ENCODE measurements around the gene COL4A3.

The COL4A3 gene

DNA sequence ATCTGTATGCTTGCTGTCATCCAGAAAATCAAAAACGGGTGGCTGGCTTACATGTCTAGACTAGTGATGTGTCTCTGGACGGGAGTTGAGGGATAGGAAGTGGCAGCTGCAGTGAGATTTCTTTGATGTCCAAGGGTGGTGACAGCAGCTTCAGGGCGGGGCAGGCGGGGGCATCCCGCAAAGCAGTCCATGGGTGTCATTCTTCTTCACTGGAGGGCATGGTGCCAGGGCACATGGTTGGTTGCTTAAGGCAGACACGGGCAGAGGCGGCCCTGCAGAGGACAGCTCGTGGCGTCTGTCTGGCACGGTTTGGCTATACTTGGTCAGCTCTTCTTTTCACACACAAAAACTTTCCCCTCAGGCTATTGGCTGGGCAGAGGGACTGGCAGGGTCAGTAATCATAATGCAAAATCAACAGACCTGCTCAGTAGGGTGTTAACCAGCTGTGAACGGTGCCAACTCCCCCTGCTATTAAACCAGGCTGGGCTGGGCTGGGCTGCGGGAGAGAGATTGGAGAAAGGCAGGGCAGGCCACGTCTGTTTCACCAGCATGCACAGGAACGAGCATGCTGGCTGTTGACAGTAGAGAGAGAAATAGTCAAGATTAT lies 63.7 kb downstream of the COL4A3 start:
- Histone ChIP-seq H3K4me3 (ENCODE audit: low read depth, low read length) (no peak overlapping the region), H3K27me3 (ENCODE audit: insufficient read depth, low read depth, severe bottlenecking) (no peaks in the 10 kb centered on the region), H3K36me3 (no peaks in the 10 kb centered on the region), H3K27ac (no peak overlapping the region), H3K9me3 (ENCODE audit: severe bottlenecking) (no peaks in the 10 kb centered on the region)
- DNase-seq, result no peak
- no peak for TF ChIP-seq CTCF (IDR thresholded peaks at IDR 0.05; ENCODE audit: low read depth, low read length)

DNA sequence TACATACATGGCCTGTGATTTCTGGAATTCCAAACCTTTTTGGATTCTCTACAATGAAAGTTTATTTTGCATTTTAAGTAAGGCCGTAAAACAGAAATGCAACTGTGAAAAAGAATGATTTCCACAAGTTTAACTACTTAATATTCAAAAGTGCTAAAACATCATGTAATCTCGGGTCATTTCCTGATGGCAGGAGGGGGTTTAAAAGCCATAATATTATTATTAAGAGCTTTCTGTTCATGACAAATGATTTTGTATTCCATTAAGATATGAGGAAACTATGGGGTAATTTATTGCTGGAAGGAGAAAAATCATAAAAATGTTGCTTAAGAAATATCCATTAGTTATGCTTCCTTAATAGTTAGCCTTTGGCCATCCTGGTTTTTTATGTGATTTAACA lies 65.7 kb downstream of the COL4A3 start:
- no peak for TF ChIP-seq CTCF (IDR thresholded peaks at IDR 0.05; ENCODE audit: low read depth, low read length)
- H3K4me3 ChIP-seq (ENCODE audit: low read depth, low read length), result no peak overlapping the region
- DNase-seq, result no peak
- no peaks in the 10 kb centered on the region for H3K9me3 ChIP-seq (ENCODE audit: severe bottlenecking)
- no peak overlapping the region for H3K27ac ChIP-seq
- H3K27me3 ChIP-seq (ENCODE audit: insufficient read depth, low read depth, severe bottlenecking), result no peaks in the 10 kb centered on the region
- no peaks in the 10 kb centered on the region for H3K36me3 ChIP-seq

- Histone ChIP-seq H3K27ac (no peak overlapping the region), H3K4me3 (ENCODE audit: low read depth, low read length) (no peak overlapping the region), H3K9me3 (ENCODE audit: severe bottlenecking) (no peaks in the 10 kb centered on the region), H3K27me3 (ENCODE audit: insufficient read depth, low read depth, severe bottlenecking) (no peaks in the 10 kb centered on the region), H3K36me3 (no peaks in the 10 kb centered on the region)
- no peak for TF ChIP-seq CTCF (IDR thresholded peaks at IDR 0.05; ENCODE audit: low read depth, low read length)
- DNase-seq, result no peak
Observed at GRCh38 chr2:227234429-227234828, 70.0 kb downstream of the COL4A3 start.

DNA sequence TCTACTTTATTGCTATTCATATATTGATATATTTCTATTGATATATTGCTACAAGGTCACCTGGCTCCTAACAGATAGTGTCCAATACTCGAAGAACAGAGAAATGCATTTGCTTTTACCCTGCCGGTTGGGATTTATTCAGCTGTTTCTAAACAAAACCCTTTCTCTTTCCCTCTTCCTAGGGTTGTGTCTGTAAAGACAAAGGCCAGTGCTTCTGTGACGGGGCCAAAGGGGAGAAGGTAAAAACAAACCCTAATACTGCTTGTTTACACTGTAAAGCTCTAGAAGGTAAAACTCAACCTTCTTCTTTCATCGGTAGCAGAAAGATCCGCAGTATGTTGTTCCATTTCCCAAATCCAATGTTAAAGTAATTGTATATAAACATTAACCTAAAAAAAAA lies 73.4 kb downstream of the COL4A3 start:
- H3K36me3 ChIP-seq, result no peaks in the 10 kb centered on the region
- TF ChIP-seq CTCF (IDR thresholded peaks at IDR 0.05; ENCODE audit: low read depth, low read length), result no peak

GRCh38 chr2:227238238-227239237 lies 74.1 kb downstream of the COL4A3 start:
- Histone ChIP-seq H3K9me3 (ENCODE audit: severe bottlenecking) (no peaks in the 10 kb centered on the region), H3K4me3 (ENCODE audit: low read depth, low read length) (no peak overlapping the region), H3K36me3 (no peaks in the 10 kb centered on the region), H3K27ac (no peak overlapping the region), H3K27me3 (ENCODE audit: insufficient read depth, low read depth, severe bottlenecking) (no peaks in the 10 kb centered on the region)
- peak; percentile 66 for DNase-seq
- peak; percentile 77 for TF ChIP-seq CTCF (IDR thresholded peaks at IDR 0.05; ENCODE audit: low read depth, low read length)

More for the DNA sequence above, 73.4 kb downstream of the COL4A3 start:
- H3K27me3 ChIP-seq (ENCODE audit: insufficient read depth, low read depth, severe bottlenecking), result no peaks in the 10 kb centered on the region
- H3K9me3 ChIP-seq (ENCODE audit: severe bottlenecking), result no peaks in the 10 kb centered on the region
- H3K27ac ChIP-seq, result no peak overlapping the region
- no peak overlapping the region for H3K4me3 ChIP-seq (ENCODE audit: low read depth, low read length)
- DNase-seq, result no peak

Data from WERI-Rb-1 (cell line).